IPS-18c (cell line): ENCODE data around the gene PHPT1.
"Not testable (repeated sequence)": the region's sequence is repeated elsewhere in the genome, so short reads cannot be mapped to it uniquely, and the experiment has no call there.

ENCODE experiments used
- H3K4me3 ChIP-seq: 2 replicates; pipeline ENCODE4 v1.7.0; 2013; ENCODE audit warnings: low read depth, mild to moderate bottlenecking, low read length, moderate library complexity; ENCODE audit not compliant: insufficient read depth
- H3K9me3 ChIP-seq: one replicate; pipeline ENCODE4 v1.6.1; 2013; ENCODE audit warnings: mild to moderate bottlenecking, low read length, moderate library complexity; ENCODE audit not compliant: control insufficient read depth, insufficient read depth

PHPT1 gene

DNA sequence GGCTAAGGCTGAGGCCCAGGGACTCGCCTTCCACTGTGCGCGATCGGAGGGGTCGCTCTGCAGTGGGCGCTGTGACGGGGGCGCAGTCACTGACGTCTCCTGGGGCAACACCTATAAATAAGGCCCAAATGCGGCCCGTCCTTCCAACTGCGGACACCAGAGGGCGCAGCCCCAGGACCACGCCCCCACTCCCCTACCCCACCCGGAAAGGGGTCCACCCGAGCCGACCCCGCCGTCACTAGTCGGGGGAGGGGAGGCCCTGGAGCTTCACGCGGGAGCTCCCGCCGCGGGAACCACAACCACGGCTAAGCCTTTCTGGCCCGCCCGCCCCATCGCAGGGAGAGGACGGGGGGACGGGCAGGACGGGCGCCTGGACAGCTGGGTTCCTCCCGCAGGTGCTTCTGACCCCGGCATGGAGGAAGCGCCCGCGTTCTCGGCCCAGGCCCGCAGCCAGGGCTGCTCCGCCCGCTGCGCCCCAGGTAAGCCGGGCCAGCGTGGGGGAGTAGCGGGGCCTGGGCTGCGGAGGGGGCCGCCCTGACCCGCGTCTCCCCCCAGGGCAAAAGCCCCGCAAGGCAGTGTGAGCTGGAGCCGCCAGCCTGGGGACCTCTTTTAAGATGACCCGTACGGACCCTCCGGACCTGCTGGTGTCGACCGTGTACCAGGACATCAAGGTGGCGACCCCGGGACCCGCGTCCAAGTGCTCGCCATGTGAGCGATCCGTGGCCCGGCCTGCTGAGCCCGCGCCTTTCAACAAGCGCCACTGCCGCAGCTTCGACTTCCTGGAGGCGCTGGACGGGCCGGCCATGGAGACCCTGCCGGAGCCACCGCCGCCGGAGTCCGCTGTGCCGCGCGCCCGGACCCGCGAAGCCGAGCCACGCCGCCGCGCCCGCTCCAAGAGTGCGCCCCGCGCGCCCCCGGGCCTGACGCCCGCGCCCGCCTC, 5.1 kb upstream of the PHPT1 start:
- H3K4me3 ChIP-seq, H3K9me3 ChIP-seq: not testable (repeated sequence)

DNA sequence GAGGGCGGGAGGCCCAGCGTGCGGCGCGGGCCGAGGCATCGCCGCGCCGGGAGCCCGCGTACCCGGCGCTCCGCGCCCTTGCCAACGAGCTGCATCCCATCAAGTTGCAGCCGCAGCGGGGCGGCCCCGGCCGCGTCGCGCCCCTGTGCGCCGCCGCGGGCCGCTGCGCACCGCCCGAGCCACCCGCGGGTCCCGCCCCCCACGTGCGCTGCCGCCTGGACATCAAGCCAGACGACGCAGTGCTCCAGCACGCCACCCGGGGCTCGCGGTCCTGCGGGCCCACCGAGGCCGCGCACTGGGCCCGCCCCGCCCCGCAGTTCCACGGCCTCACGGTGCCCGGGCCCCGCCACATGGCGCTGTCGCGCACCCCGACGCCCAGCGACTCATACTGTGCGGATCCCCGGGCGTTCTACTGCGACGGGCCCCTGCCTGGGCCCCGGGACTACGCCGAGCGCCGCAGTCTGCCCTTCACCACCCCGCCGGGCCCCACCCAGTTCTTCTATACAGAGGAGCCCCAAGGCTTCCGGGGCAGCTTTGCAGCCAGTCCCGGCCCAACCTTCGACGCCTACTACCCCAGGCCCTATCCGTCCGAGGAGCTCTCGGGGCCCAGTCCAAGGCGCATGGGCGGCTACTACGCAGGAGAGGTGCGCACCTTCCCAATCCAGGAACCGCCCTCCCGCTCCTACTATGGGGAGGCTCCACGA, 4.3 kb upstream of the PHPT1 start:
- H3K4me3 ChIP-seq = no peak overlapping the region
- H3K9me3 ChIP-seq = peaks cover 2% of the 10 kb centered on the region

DNA sequence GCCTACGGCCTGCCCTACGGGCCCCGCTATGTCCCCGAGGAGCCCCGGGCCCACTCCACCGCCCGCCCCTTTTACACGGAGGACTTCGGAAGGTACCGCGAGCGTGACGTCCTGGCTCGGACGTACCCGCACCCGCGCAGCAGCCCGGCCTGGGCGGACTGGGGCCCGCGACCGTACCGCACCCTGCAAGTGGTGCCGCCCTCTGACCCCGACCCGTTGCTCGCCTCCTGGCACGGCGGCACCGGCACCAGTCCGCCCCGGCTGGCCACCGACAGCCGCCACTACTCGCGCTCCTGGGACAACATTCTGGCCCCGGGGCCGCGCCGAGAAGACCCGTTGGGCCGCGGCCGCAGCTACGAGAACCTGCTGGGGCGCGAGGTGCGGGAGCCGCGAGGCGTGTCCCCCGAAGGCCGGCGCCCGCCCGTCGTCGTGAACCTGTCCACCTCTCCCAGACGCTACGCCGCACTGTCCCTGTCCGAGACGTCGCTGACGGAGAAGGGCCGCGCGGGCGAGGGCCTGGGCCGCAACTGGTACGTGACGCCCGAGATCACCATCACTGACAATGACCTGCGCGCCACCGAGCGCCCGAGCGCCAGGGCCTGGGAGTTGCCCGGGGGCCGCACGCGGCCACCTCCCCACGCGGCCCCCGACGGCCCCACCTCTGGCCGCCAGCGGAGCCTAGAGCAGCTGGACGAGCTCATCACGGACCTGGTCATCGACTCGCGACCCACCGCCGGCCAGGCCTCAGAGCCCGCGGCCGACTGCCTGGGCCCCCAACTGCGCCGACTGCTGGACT, 3.5 kb upstream of the PHPT1 start:
- Histone ChIP-seq H3K4me3 (no peak overlapping the region), H3K9me3 (peaks cover 2% of the 10 kb centered on the region)

DNA sequence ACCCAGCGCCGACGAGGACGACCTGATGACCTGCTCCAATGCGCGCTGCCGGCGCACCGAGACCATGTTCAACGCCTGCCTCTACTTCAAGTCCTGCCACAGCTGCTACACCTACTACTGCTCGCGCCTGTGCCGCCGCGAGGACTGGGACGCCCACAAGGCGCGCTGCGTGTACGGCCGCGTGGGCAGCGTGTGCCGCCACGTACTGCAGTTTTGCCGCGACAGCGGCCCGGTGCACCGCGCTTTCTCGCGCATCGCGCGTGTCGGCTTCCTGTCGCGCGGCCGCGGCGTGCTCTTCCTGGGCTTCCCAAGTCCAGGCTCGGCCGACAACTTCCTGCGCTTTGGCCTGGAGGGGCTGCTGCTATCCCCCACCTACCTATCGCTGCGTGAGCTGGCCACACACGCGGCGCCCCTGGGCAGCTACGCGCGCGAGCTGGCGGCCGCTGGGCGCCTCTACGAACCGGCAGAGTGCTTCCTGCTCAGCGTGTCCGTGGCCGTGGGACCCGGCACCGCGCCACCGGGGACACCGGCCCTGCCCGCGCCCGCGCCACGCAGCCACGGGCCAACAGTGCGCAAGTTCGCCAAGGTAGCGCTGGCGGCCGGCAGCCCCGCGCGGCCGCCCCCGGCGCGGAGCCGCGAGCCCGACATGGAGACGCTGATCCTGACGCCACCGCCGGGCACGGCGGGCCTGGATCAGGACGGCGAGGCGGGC, 2.7 kb upstream of the PHPT1 start:
- Histone ChIP-seq H3K9me3 (peaks cover 2% of the 10 kb centered on the region), H3K4me3 (peak overlapping the region; percentile 46; the same call in 1 of the 2 replicates)

DNA sequence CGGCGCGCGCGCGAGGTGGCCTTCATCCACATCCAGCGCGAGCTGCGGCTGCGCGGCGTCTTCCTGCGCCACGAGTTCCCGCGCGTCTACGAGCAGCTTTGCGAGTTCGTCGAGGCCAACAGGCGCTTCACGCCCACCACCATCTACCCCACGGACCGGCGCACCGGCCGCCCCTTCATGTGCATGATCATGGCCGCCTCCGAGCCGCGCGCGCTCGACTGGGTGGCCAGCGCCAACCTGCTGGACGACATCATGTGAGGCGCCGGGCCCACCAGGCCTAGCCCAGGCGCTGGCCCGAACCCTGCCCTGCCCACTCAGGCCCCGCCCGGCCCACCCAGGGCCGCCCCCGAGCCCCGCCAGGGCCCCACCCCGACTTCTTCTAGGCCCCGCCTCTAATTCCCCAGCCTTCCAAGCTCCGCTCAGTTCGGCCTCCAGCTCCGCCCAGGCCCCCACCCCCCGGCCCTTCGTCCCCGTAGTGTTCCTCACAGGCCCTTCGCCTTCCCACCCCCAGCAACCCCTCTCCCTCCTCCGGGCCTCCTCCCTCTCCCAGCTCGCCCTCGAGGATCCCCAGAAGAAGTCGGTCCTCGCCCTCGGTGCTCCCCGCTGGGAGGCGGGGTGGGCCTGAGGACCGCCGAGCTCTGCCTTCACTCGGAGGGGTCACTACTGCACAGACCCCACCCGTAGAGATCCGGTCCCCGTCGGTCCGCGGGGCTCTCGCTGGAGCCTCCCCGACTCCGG, 2.0 kb upstream of the PHPT1 start:
- Histone ChIP-seq H3K4me3 (peak overlapping the region; percentile 92), H3K9me3 (peaks cover 2% of the 10 kb centered on the region)

DNA sequence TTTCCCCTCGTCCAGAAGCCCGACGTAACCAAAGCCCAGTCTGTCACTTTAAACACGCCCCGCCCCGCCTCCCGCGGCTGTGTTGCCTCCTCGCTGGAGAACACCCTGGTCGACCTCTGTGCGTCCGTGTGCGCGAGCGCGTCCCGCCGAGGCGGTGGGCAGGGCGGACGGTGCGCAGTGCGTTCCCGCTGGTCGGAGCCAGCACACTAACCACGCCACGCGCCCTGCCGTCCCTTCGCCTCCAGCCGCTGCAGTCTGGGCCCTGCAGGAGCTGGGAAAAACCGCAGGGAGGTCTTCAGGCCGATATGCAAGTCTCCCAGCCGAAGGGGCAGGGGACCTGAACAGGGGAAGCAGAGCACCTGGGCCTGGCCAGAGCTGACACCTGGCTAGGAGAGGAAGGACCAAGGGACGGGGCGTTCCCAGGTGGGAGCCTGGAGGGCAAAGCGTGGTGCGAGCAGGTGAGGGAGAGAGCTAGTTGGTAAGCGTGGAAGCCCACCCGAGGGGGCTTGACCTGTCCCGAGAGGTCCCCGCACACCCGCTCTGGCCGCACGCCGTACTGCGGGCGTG, 1.3 kb upstream of the PHPT1 start:
- H3K9me3 ChIP-seq = peaks cover 2% of the 10 kb centered on the region
- H3K4me3 ChIP-seq = peak overlapping the region; percentile 92

DNA sequence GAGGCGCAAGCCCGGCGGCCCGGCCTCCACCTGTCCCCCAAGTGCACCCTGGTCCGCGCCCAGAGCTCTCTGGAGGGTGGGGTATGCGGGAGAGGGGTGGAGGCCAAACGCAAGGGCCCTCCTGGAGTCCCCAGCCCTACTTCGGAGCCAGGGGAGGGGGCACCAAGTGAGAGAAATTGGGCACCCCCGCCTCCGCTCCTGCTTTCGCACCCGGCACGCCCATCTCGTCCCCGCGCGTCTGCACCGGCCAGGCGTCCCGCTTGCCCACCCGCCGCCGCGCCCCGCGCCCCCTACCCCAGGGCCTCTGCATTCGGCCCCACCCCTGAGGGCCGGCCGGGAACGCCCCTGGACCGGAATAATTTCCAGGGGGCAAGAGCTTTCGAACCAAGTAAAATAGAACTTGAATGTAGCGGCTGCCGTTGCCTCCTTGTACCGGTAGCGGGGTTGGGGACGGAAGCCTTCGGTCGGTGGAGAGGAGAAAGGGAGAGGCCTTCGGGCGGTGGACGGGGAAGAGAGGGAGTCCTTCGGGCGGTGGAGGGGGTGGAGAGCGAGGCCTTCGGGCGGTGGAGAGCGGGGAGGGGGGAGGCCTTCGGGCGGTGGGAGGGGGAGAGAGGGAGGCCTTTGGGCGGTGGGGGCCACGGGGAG, 694 bp upstream of the PHPT1 start:
- Histone ChIP-seq H3K9me3 (peaks cover 2% of the 10 kb centered on the region), H3K4me3 (peak overlapping the region; percentile 92)

DNA sequence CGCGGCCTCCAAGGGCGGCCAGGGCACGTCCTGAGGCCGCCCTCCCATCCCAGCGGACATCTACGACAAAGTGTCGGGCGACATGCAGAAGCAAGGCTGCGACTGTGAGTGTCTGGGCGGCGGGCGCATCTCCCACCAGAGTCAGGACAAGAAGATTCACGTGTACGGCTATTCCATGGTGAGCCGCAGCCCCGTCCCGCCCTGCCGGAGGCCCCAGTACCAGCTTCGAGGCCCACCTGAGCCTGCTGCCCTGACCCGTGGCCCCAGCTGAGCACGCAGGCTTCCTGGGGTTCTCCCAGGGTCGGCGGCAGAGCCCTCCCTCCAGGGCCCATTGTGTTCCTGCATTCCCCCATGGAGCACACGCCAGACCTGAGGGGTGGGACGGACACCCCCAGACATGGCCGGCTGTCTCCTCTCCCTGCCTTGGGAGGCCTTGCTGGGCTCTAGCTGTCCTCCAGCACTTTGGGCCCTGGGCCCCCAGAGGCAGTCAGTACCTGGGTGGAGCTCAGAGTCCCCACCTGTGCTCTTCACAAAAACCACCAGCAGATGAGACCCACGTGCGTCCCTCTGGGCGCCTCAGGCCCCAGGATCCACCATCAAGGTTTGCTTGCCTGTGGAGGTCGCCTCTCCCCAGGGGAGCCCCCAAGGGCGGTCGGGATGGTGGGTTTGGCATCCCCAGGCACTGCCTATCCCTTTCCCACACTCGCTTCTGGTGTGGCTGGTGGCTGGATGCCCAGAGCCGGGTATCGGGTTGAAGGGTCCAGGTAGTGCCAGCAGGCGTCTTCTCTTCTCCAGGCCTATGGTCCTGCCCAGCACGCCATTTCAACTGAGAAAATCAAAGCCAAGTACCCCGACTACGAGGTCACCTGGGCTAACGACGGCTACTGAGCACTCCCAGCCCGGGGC, 1.0 kb downstream of the PHPT1 start:
- H3K4me3 ChIP-seq = peak overlapping the region; percentile 61
- H3K9me3 ChIP-seq = peaks cover 2% of the 10 kb centered on the region

DNA sequence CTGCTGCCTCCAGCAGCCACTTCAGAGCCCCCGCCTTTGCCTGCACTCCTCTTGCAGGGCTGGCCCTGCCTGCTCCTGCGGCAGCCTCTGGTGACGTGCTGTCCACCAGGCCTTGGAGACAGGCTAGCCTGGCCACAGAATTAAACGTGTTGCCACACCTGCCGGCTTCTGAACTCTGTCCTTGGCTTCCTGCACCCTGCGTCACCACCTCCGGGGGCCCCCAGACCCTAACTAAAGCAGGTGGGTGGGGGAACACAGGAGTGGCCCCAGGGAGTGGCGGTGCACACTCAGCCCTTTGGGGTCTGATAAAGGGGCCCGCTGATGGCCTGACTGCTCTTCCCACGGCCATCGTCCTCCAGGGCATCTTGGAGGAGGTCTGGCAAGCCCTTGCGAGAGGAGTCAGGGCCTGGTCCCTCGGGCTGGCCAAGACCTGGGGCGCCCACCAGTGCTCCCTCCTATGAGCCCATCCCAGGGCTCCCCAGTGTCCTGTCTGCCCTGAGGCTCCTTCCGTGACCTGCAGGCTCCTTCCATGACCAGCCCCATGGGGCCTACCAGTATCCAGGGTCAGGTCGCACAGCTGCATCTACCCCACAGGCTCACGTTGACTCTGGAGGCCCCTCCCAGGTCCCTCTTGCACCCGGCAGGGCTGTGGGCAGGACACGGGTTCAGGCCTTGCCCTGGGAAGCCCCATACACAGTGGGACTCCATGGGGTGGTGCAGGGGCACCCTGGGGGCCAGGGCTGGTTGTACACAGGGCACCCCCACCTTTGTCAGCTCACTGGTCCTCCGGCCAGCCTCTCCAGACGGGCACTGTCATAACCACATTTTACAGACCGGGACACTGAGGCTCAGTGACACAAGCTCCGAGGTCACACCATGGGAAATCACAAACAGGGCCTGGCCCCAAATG, 1.9 kb downstream of the PHPT1 start:
- Histone ChIP-seq H3K4me3 (no peak overlapping the region), H3K9me3 (no peaks in the 10 kb centered on the region)

DNA sequence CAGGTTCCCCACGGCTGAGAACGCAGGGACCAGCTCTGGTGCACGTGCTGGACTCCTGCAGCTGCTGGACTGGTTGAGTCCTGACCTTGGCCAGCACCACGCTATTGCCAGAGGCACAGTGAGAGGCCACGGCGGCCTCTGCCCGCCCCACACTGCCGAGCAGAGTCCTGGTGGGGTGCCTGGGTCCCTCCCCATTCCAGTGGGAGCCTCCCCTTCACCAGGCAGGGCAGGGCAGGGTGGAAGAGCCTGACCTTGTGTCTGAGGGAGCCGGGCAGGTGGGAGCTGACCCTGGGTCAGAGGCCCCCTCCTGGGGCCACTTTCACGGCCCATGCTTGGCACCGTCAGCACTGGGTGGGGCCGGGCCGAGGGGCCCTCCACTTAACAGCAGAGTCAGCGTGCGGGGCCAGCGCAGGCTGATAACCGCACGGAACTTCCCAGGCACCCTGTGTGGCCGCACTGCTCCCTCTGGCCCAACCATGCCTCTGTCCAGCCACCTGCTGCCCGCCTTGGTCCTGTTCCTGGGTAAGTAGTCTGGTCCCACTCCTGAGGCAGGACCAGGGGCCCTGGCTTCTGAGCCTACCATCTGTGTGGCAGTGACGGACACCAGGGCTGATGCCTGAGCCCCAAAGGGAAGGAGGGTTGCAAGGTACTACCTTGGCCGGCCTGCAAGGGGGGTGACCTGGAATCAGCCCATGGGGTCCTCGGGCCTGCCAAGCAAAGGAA, 2.9 kb downstream of the PHPT1 start, which contains the start of gene MAMDC4:
TSS of gene MAMDC4 (plus strand) at position 406 of the 723 bp plus-strand sequence. CDS start at position 477, 71 bp downstream.
- no peak within 1 kb of the TSS for H3K4me3 ChIP-seq
- H3K9me3 ChIP-seq = no peaks in the 10 kb centered on the region

DNA sequence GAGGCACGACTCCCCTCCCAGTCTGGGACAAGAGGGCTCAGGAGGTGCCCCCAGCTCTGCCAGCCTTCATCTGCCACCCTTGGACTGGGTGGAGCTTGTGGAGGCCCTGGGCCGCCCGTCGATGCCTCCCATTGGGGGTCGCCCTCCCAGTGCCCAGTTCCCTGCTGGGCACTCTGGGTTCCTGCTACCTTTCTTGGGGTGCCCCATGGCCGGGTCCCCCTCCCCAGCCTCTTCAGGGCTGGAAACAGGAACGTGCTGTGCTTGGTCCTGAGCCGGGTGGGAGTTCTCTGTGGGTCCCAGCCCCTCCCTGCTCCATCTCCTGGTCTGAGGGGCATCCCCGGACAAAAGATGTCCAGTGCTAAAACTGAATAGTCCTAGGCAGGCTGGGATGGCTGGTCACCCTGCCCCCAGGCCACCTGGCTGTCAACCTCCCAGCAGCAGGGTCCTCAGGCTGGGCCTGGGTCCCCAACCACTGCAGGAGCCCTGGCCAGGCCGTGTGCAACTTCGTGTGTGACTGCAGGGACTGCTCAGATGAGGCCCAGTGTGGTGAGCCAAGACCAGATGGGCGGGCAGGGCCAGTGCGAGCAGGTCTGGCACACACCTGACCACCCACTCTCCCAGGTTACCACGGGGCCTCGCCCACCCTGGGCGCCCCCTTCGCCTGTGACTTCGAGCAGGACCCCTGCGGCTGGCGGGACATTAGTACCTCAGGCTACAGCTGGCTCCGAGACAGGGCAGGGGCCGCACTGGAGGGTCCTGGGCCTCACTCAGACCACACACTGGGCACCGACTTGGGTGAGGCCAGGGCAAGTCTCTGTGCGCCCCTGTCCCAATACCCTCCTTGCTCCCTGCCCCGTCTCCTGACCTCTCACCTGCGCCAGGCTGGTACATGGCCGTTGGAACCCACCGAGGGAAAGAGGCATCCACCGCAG, 3.7 kb downstream of the PHPT1 start:
- H3K9me3 ChIP-seq = no peaks in the 10 kb centered on the region
- H3K4me3 ChIP-seq = no peak overlapping the region

DNA sequence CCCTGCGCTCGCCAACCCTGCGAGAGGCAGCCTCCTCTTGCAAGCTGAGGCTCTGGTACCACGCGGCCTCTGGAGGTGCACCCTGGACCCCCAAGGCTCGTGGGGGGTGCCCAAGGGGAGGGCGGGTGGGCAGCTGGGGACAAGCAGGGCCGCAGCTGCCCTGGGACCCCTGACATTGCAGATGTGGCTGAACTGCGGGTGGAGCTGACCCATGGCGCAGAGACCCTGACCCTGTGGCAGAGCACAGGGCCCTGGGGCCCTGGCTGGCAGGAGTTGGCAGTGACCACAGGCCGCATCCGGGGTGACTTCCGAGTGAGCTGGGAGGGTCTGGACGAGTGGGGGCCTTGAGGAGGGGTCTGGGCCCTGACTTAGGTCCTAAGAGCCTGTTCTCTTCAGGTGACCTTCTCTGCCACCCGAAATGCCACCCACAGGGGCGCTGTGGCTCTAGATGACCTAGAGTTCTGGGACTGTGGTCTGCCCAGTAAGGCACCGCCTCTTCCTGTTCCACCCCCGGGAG, 4.4 kb downstream of the PHPT1 start:
- Histone ChIP-seq H3K9me3 (no peaks in the 10 kb centered on the region), H3K4me3 (no peak overlapping the region)
